Liver (tissue), 9 donors: ENCODE measurements around the gene GALK1. TPM values are rescaled to one million over a fixed set of nuclear protein-coding genes. Genes with fewer than 3 reads are reported as not detected.

Experiments used
- DNase-seq: peaks from one replicate; pipeline ENCODE4 v3.0.0-alpha.2; 2017; ENCODE audit warnings: low spot score
- H3K27ac ChIP-seq, 2 donors: one replicate each; pipeline ENCODE4 v1.7.0; 2013; ENCODE audit warnings: inconsistent platforms in 2 of 2, low read length in 2 of 2, control low read depth in 1 of 2, low read depth in 1 of 2, mild to moderate bottlenecking in 1 of 2
- H3K27me3 ChIP-seq, 4 donors: one replicate each; pipeline versions ENCODE4 v1.6.1 to v1.7.0; 2013; ENCODE audit warnings: low read length in 3 of 4, inconsistent platforms in 1 of 4, mild to moderate bottlenecking in 1 of 4, moderate library complexity in 1 of 4; ENCODE audit not compliant: control insufficient read depth in 4 of 4, insufficient read depth in 4 of 4
- H3K36me3 ChIP-seq, 4 donors: one replicate each; pipeline versions ENCODE4 v1.6.1 to v1.7.0; 2013; ENCODE audit warnings: low read length in 3 of 4, mild to moderate bottlenecking in 3 of 4, low read depth in 1 of 4, moderate library complexity in 1 of 4; ENCODE audit not compliant: control insufficient read depth in 4 of 4, insufficient read depth in 3 of 4
- H3K4me1 ChIP-seq, 4 donors: one replicate each; pipeline versions ENCODE4 v1.6.1 to v1.7.0; 2013; ENCODE audit warnings: low read length in 3 of 4, mild to moderate bottlenecking in 3 of 4, moderate library complexity in 1 of 4; ENCODE audit not compliant: control insufficient read depth in 4 of 4, insufficient read depth in 4 of 4
- H3K4me3 ChIP-seq, 3 donors: one replicate each; pipeline versions ENCODE4 v1.6.1 to v1.7.0; 2013; ENCODE audit warnings: low read length in 3 of 3, control low read depth in 1 of 3, low read depth in 1 of 3, mild to moderate bottlenecking in 1 of 3
- H3K9ac ChIP-seq, 2 donors: one replicate each; pipeline ENCODE4 v1.7.0; 2013; ENCODE audit warnings: low read length in 2 of 2, mild to moderate bottlenecking in 2 of 2, moderate library complexity in 2 of 2, control low read depth in 1 of 2, low read depth in 1 of 2
- H3K9me3 ChIP-seq, 4 donors: one replicate each; pipeline versions ENCODE4 v1.6.1 to v1.7.0; 2013; ENCODE audit warnings: low read length in 3 of 4; ENCODE audit not compliant: control insufficient read depth in 4 of 4
- EGR1 ChIP-seq, 2 donors: IDR thresholded peaks; 2 replicates each; pipeline ENCODE4 v1.6.1; 2016 to 2018; ENCODE audit warnings: antibody characterized with exemption in 2 of 2, low read depth in 2 of 2
- FOXA1 ChIP-seq: IDR thresholded peaks from 2 replicates; pipeline ENCODE4 v1.6.1; 2016; ENCODE audit warnings: antibody characterized with exemption
- FOXA2 ChIP-seq: IDR thresholded peaks from 2 replicates; pipeline ENCODE4 v1.6.1; 2016; ENCODE audit warnings: antibody characterized with exemption
- GABPA ChIP-seq, 2 donors: IDR thresholded peaks in 1 of 2; conservative IDR thresholded peaks in 1 of 2; 2 replicates each; pipeline ENCODE4 v1.6.1; 2016; ENCODE audit warnings: antibody characterized with exemption in 2 of 2, mild to moderate bottlenecking in 1 of 2, moderate library complexity in 1 of 2
- HNF4A ChIP-seq, 2 donors: conservative IDR thresholded peaks; 2 replicates each; pipeline ENCODE4 v1.6.1; 2016; ENCODE audit warnings: antibody characterized with exemption in 2 of 2, mild to moderate bottlenecking in 2 of 2
- HNF4G ChIP-seq: IDR thresholded peaks from 2 replicates; pipeline ENCODE4 v1.6.1; 2016; ENCODE audit warnings: antibody characterized with exemption
- JUND ChIP-seq, 2 donors: IDR thresholded peaks; 2 replicates each; pipeline ENCODE4 v1.6.1; 2016; ENCODE audit warnings: antibody characterized with exemption in 2 of 2
- NR2F2 ChIP-seq: IDR thresholded peaks from 2 replicates; pipeline ENCODE4 v1.6.1; 2016; ENCODE audit warnings: antibody characterized with exemption
- RAD21 ChIP-seq, 2 donors: IDR thresholded peaks; 2 replicates each; pipeline ENCODE4 v1.6.1; 2016; ENCODE audit warnings: antibody characterized with exemption in 2 of 2, mild to moderate bottlenecking in 2 of 2
- REST ChIP-seq: IDR thresholded peaks from 2 replicates; pipeline ENCODE4 v1.6.1; 2016; ENCODE audit warnings: antibody characterized with exemption, mild to moderate bottlenecking
- SP1 ChIP-seq: IDR thresholded peaks from 2 replicates; pipeline ENCODE4 v1.6.1; 2018; ENCODE audit warnings: antibody characterized with exemption, mild to moderate bottlenecking
- TAF1 ChIP-seq: conservative IDR thresholded peaks from 2 replicates; pipeline ENCODE4 v1.6.1; 2016; ENCODE audit warnings: antibody characterized with exemption, mild to moderate bottlenecking
- YY1 ChIP-seq: IDR thresholded peaks from 2 replicates; pipeline ENCODE4 v1.6.1; 2016; ENCODE audit warnings: antibody characterized with exemption, mild to moderate bottlenecking
- ZBTB33 ChIP-seq: IDR thresholded peaks from 2 replicates; pipeline ENCODE4 v1.6.1; 2016; ENCODE audit warnings: antibody characterized with exemption
- WGBS: extraction: QIAGEN DNeasy Blood & Tissue Kit; methylation state at CpG from one replicate; pipeline ENCODE4 v1.1.7; 2013; 5-methylcytosine and 5-hydroxymethylcytosine counted together
- polyA plus RNA-seq, 2 donors: library from polyadenylated mRNA; stranded (reverse) in 1 of 2; unstranded in 1 of 2; fragments of 200-250 nt in 1 of 2; fragments of >200 nt in 1 of 2; fragmentation: Nextera tagmentation in 1 of 2; extraction: Ambion mirVana in 1 of 2; gene quantifications; one replicate each; pipeline versions ENCODE4 v1.2.1 to v1.2.3, GENCODE V29; 2013 to 2015
- total RNA-seq, 2 donors: library from RNA; depleted of rRNA; stranded (reverse); fragments of >200 nt; gene quantifications; one replicate each; pipeline ENCODE4 v1.2.3, GENCODE V29; 2014
- TF ChIP-seq, protein P1 (sequence below): IDR thresholded peaks from 2 replicates; pipeline ENCODE4 v1.6.1; 2016; ENCODE audit warnings: antibody characterized with exemption
- TF ChIP-seq, protein P2 (sequence below): fragments of 150-350 bp; IDR thresholded peaks from 2 replicates; pipeline ENCODE4 v1.5.1; 2017; ENCODE audit warnings: improper control_type of control experiment, low read depth, low read length; ENCODE audit not compliant: missing input control
- donor health status: healthy.
- donor health status: healthy.
- donor health status: healthy.
- donor health status: healthy.
- donor health status: healthy.

The GALK1 gene
- total and polyA plus RNA-seq, 4 donors: 59.0 to 230 (median 95.9) TPM

DNA sequence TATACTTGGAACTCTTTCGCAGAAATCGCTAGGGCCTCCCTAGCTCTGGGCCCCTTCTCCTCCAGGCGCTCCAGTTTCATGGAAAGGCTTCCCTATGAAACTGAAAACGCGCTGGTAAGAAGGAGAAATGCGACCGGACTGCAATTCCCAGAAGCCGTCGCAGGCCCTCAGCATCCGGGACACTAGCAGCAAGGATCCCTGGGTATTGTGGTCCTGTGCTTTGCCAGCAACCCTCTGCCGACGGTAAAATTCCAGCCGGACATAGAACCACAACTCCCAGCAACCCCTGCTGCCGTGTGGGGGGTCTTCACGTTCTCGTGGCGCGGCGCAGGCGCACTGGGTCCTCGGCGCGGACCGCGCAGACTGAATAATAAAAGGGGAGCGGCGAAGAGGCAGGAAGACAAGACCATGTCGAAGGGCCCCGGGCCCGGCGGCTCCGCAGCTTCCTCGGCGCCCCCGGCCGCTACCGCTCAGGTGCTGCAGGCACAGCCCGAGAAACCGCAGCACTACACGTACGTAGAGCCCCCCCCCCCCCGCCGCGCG is 19.6 kb upstream of the GALK1 start, which contains the start of gene UNK (continued):
- TF ChIP-seq, protein P1, sequence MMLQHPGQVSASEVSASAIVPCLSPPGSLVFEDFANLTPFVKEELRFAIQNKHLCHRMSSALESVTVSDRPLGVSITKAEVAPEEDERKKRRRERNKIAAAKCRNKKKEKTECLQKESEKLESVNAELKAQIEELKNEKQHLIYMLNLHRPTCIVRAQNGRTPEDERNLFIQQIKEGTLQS: no peak
- TF ChIP-seq YY1: peak; percentile 81
- peak; percentile 85 for TF ChIP-seq SP1
- TF ChIP-seq FOXA2: no peak
- TF ChIP-seq JUND (IDR thresholded peaks at IDR 0.05): no peak
- TF ChIP-seq, protein P2, sequence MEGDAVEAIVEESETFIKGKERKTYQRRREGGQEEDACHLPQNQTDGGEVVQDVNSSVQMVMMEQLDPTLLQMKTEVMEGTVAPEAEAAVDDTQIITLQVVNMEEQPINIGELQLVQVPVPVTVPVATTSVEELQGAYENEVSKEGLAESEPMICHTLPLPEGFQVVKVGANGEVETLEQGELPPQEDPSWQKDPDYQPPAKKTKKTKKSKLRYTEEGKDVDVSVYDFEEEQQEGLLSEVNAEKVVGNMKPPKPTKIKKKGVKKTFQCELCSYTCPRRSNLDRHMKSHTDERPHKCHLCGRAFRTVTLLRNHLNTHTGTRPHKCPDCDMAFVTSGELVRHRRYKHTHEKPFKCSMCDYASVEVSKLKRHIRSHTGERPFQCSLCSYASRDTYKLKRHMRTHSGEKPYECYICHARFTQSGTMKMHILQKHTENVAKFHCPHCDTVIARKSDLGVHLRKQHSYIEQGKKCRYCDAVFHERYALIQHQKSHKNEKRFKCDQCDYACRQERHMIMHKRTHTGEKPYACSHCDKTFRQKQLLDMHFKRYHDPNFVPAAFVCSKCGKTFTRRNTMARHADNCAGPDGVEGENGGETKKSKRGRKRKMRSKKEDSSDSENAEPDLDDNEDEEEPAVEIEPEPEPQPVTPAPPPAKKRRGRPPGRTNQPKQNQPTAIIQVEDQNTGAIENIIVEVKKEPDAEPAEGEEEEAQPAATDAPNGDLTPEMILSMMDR: no peak
- peak in 1 of 2 donors; percentile 64 for TF ChIP-seq GABPA (IDR thresholded peaks at IDR 0.05 in 1 of 2, conservative IDR thresholded peaks at IDR 0.05 in 1 of 2)
- no peak for TF ChIP-seq NR2F2

GRCh38 chr17:75783803-75784472 is 18.9 kb upstream of the GALK1 start:
- Histone ChIP-seq H3K36me3 (no peaks in the 10 kb centered on the region), H3K27me3 (no peaks in the 10 kb centered on the region), H3K9ac (peak overlapping the region; percentile 76 to 97), H3K9me3 (no peaks in the 10 kb centered on the region), H3K4me3 (peak overlapping the region; percentile 16 to 74 (median 47)), H3K27ac (peak overlapping the region; percentile 96 to 99), H3K4me1 (peaks cover 2 to 27% (median 10%) of the 10 kb centered on the region in 4 donors)
- TF ChIP-seq GABPA (IDR thresholded peaks at IDR 0.05 in 1 of 2, conservative IDR thresholded peaks at IDR 0.05 in 1 of 2) (no peak), FOXA1 (no peak), HNF4A (conservative IDR thresholded peaks at IDR 0.05) (no peak), REST (no peak), NR2F2 (no peak), YY1 (no peak), RAD21 (IDR thresholded peaks at IDR 0.05) (no peak), HNF4G (no peak), ZBTB33 (no peak), EGR1 (IDR thresholded peaks at IDR 0.05; ENCODE audit: low read depth in 2 of 2) (no peak), JUND (IDR thresholded peaks at IDR 0.05) (no peak), SP1 (no peak), FOXA2 (no peak), TAF1 (no peak)
- TF ChIP-seq, protein P1: no peak
- TF ChIP-seq, protein P2: no peak
- WGBS: 58% methylated on average over 20 of the region's 20 CpGs
- no peak for DNase-seq
